Spleen (tissue), 7 donors: Measurements from ENCODE around the gene PSG6.
"Not testable (repeated sequence)": the region's sequence is repeated elsewhere in the genome, so short reads cannot be mapped to it uniquely, and the experiment has no call there.

Experiments
- POLR2A ChIP-seq, 3 donors: fragments of 450-650 bp; IDR thresholded peaks; one replicate each; pipeline ENCODE4 v1.5.1; 2017; ENCODE audit warnings: antibody characterized with exemption in 3 of 3, mild to moderate bottlenecking in 1 of 3
- TF ChIP-seq, protein P1 (sequence below), 11 experiments: fragments of 200-600 bp in 7 of 11; fragments of 450-650 bp in 4 of 11; sonication (generic) in 4 of 11; IDR thresholded peaks in 8 of 11; conservative IDR thresholded peaks in 3 of 11; 1 replicate in 7 of 11; 2 replicates in 4 of 11; pipeline versions ENCODE4 v1.4.0 to v1.8.0; 2016 to 2021; ENCODE audit warnings: antibody characterized with exemption in 11 of 11, inconsistent platforms in 4 of 11, mild to moderate bottlenecking in 1 of 11
- donor health status: DM: no; HTN: no; CAD: no; lungs with moderate emphysema.
- donor health status: DM: no; HTN: no; CAD: no.
- donor health status: DM: no; HTN: no; CAD: no.

GRCh38 chr19:42887876-42888445 lies 29.7 kb downstream of the PSG6 start:
- TF ChIP-seq, protein P1, sequence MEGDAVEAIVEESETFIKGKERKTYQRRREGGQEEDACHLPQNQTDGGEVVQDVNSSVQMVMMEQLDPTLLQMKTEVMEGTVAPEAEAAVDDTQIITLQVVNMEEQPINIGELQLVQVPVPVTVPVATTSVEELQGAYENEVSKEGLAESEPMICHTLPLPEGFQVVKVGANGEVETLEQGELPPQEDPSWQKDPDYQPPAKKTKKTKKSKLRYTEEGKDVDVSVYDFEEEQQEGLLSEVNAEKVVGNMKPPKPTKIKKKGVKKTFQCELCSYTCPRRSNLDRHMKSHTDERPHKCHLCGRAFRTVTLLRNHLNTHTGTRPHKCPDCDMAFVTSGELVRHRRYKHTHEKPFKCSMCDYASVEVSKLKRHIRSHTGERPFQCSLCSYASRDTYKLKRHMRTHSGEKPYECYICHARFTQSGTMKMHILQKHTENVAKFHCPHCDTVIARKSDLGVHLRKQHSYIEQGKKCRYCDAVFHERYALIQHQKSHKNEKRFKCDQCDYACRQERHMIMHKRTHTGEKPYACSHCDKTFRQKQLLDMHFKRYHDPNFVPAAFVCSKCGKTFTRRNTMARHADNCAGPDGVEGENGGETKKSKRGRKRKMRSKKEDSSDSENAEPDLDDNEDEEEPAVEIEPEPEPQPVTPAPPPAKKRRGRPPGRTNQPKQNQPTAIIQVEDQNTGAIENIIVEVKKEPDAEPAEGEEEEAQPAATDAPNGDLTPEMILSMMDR (IDR thresholded peaks at IDR 0.05 in 8 of 11, conservative IDR thresholded peaks at IDR 0.05 in 3 of 11): not testable (repeated sequence)
- TF ChIP-seq POLR2A (IDR thresholded peaks at IDR 0.05): not testable (repeated sequence)
